Erythroblast (primary cell): ENCODE data around the gene GCC1.

Experiments used
- GATA1 ChIP-seq: IDR thresholded peaks from 2 replicates; pipeline ENCODE4 v1.6.1; 2011; ENCODE audit warnings: low read depth, mild to moderate bottlenecking, control low read depth, low read length, moderate library complexity
- POLR2A ChIP-seq: IDR thresholded peaks from 2 replicates; pipeline ENCODE4 v1.6.1; 2011; ENCODE audit warnings: mild to moderate bottlenecking, low read length

DNA sequence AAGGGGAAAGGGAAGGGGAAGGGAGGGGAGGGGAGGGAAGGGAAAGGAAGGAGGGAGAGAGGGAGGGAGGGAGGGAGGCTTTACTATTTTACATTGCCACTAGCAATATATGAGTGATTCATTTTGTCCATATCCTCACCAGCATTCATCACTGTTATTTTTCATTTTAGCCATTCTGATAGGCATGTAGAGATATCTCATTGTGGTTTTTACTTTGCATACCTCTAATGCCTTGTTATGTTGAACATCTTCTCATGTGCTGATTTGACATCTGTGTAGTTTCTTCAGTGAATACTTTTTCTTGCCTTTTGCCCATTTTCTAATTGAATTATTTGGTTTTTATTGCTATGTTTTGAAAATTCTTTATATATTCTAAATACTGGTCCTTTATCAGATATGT lies 52.7 kb downstream of the GCC1 start:
- TF ChIP-seq POLR2A (no peak), GATA1 (no peak)
